Mammary microvascular endothelial cell (primary cell): ENCODE measurements around the gene PPP2R5B. TPM values are rescaled to one million over a fixed set of nuclear protein-coding genes. Genes with fewer than 3 reads are reported as not detected.

Experiments used
- total RNA-seq: library from RNA; depleted of rRNA; stranded (reverse); fragments of >200 nt; gene quantifications from 2 replicates; pipeline ENCODE4 v1.2.3, GENCODE V29; 2015

Gene PPP2R5B
- total RNA-seq = 23.6 and 27.2 TPM in 2 replicates

DNA sequence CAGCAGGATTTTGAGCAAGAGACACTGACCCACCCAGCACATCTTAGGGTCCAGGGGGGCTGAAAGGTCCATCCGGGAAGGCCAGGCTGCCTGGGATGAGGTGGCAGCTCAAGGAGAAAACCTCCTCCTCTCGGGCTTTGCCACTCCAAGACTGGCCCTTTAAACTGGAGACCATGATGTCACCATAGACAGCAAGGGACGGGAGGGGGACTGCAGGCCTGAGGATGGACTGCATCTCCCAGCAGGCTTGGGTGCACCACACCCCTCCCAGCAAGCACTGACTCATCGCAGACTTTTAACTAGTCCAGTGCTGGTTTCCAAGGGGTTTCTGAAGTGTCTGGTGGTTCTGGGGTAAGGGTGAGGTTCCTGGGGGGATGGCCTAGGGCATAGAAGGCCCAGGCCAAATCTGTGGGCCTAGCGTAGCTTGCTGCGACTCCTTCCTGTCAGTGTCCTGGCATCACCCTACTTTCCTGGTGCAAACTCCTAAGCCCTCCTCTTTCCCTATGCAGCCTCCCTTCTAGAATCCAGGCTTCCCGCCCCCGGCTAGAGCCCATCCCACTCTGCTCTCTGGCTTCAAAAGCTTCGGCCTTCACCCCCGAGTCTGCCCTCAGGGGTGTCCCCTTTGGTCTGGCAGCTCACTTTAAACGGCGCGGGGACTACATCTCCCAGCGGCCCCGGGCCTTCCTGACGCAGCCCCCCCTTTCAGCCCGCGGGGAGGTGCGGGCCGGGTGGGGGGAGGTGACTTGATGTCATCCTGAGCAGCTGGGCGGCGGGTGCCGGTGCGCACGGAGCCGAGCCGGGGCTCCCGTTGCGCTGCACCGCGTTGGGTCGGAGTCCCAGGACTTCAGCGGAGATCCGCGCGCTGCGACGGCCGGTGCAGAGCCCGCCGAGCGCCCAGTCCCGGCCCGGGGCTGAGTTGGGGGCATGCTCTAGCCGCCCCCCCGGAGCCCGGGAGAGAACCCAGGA lies at the start of gene PPP2R5B:
TSS of gene PPP2R5B (plus strand) at position 746 of the 966 bp plus-strand sequence. CDS start 1,046 bp downstream, outside the sequence.

GRCh38 chr11:64878494-64879243 lies 45.8 kb upstream of the PPP2R5B start, which contains the start of gene EHD1:
Gene EHD1, minus strand, starts transcription at chr11:64878621. Its CDS starts 157 bp downstream, at chr11:64878464.

DNA sequence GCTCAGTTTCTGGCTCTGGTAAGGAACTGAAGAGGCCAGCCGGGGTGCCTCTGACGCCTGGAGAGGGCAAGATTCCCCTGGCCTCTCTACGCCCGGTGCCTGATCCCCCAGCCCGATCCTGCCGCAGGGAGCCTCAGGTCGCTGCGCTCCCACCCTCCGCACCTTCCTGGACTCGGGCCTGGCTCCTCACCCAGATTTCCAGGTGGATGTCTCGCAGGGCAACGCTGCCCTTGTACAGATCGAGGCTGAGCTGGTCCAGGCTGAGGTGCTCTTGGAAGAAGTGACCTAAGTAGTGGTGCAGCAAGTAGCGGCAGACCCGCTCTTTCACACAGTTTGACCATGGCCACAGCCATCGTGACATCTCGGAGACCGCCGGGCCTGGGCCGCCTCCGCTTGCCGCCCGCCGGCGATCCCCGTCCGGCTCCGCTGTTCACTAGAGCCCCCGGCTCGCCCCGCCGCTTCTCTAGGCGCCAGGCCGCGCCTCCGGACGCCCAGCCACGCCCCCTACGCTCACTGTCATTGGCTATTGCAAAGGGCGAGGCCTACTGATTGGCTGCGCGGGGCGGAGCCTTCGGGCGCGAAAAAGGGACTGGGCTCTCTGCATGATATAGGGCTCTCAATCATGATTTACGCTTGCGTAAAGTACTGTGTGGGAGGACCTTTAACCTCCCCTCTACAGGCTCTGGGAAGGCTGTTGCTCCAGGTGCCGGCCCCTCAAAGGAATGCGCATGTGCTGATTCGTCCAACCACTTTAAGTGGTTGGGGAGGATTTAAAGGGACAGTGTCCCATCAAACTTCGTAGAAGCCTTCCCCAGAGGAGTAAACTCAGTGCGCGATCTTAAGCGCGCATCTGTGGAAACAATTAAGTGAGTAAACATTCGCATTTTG lies 7.5 kb upstream of the PPP2R5B start, which contains the start of gene ATG2A:
TSS of gene ATG2A (minus strand) at position 435 of the 888 bp plus-strand sequence. CDS start at position 361, 74 bp downstream.

GRCh38 chr11:64935359-64936081 lies 11.0 kb downstream of the PPP2R5B start, which contains the start of gene GPHA2:
Gene GPHA2, minus strand, starts transcription at chr11:64935893. Its CDS starts 433 bp downstream, at chr11:64935460.

GRCh38 chr11:64971421-64972233 lies 47.1 kb downstream of the PPP2R5B start, which contains the start of gene MAJIN:
Gene MAJIN, minus strand, starts transcription at chr11:64972108. Its CDS starts 12,703 bp downstream, at chr11:64959405.

Other genes with a start within 250 kb of the PPP2R5B start
- gene NRXN2, start 201.5 kb upstream of the PPP2R5B start, total RNA-seq = not detected in 2 replicates
- 1.6 TPM in 1 of 2 replicates, not detected in the other for gene RASGRP2, start 180.5 kb upstream of the PPP2R5B start, total RNA-seq
- 0.25 TPM in 1 of 2 replicates, not detected in the other for gene PYGM, start 164.7 kb upstream of the PPP2R5B start, total RNA-seq
- 153 and 156 TPM in 2 replicates for gene SF1, start 146.1 kb upstream of the PPP2R5B start, total RNA-seq
- gene MAP4K2, start 121.5 kb upstream of the PPP2R5B start, total RNA-seq = 32.2 and 41.7 TPM in 2 replicates
- gene MEN1, start 114.1 kb upstream of the PPP2R5B start, total RNA-seq = 19.1 and 22.2 TPM in 2 replicates
- gene CDC42BPG, start 80.0 kb upstream of the PPP2R5B start, total RNA-seq = 0.33 and 0.49 TPM in 2 replicates
- gene EHD1, start 46.1 kb upstream of the PPP2R5B start, total RNA-seq = 84.5 and 91.1 TPM in 2 replicates
- gene ATG2A, start 7.5 kb upstream of the PPP2R5B start, total RNA-seq = 22.2 and 27.4 TPM in 2 replicates
- gene GPHA2, start 11.2 kb downstream of the PPP2R5B start, total RNA-seq = not detected in 2 replicates
- gene MAJIN, start 47.4 kb downstream of the PPP2R5B start, total RNA-seq = not detected in 2 replicates
- gene BATF2, start 72.3 kb downstream of the PPP2R5B start, total RNA-seq = 4.4 and 7.9 TPM in 2 replicates
- gene ARL2, start 89.5 kb downstream of the PPP2R5B start, total RNA-seq = 167 and 184 TPM in 2 replicates
- 17.1 and 17.3 TPM in 2 replicates for gene SNX15, start 102.8 kb downstream of the PPP2R5B start, total RNA-seq
- 28.0 and 37.5 TPM in 2 replicates for gene SAC3D1, start 116.5 kb downstream of the PPP2R5B start, total RNA-seq
- 6.2 and 18.9 TPM in 2 replicates for gene NAALADL1, start 133.9 kb downstream of the PPP2R5B start, total RNA-seq
- 20.7 and 21.8 TPM in 2 replicates for gene CDCA5, start 159.4 kb downstream of the PPP2R5B start, total RNA-seq
- gene ZFPL1, start 159.5 kb downstream of the PPP2R5B start, total RNA-seq = 49.2 and 62.0 TPM in 2 replicates
- 259 and 334 TPM in 2 replicates for gene VPS51, start 171.5 kb downstream of the PPP2R5B start, total RNA-seq
- 8.5 and 17.0 TPM in 2 replicates for gene TM7SF2, start 187.2 kb downstream of the PPP2R5B start, total RNA-seq
- gene ZNHIT2, start 193.0 kb downstream of the PPP2R5B start, total RNA-seq = 12.4 and 15.7 TPM in 2 replicates
- 504 and 675 TPM in 2 replicates for gene FAU, start 197.4 kb downstream of the PPP2R5B start, total RNA-seq
- gene MRPL49, start 197.6 kb downstream of the PPP2R5B start, total RNA-seq = 64.6 and 81.9 TPM in 2 replicates
- gene SYVN1, start 209.8 kb downstream of the PPP2R5B start, total RNA-seq = 14.9 and 17.2 TPM in 2 replicates
- not detected in 2 replicates for gene SPDYC, start 245.5 kb downstream of the PPP2R5B start, total RNA-seq